Stimulated activated CD4-positive, alpha-beta T cell treated with anti-CD3 and anti-CD28 coated beads, TNF-alpha, amount 100 ng/mL, for 1 hour (primary cell): ENCODE measurements around the gene FRMD6.
A peak's percentile ranks its signal among the peaks of the same experiment; 100 is the strongest.

Experiments
- DNase-seq, 3 donors: peaks; one replicate each; pipeline ENCODE4 v3.0.0-alpha.2; 2020; ENCODE audit warnings: low read depth in 3 of 3, low spot score in 1 of 3

FRMD6 gene

GRCh38 chr14:51774209-51774608, 122.5 kb downstream of the FRMD6 start:
- DNase-seq = no peak

- no peak for DNase-seq
These were observed 124.6 kb downstream of the FRMD6 start for GRCh38 chr14:51776102-51776894.

- DNase-seq = peak; percentile 24 to 51 (median 34)
These were observed 128.4 kb downstream of the FRMD6 start for GRCh38 chr14:51780006-51780692.
